IPS-20b (cell line): Measurements from ENCODE around the gene KY.
"Not testable (repeated sequence)": the region's sequence is repeated elsewhere in the genome, so short reads cannot be mapped to it uniquely, and the experiment has no call there.

Experiments
- H3K27ac ChIP-seq: one replicate; pipeline ENCODE4 v1.5.1; 2013; ENCODE audit warnings: low read length
- H3K27me3 ChIP-seq: 2 replicates; pipeline ENCODE4 v1.6.1; 2013; ENCODE audit warnings: mild to moderate bottlenecking, low read length, inconsistent platforms; ENCODE audit not compliant: insufficient read depth
- H3K36me3 ChIP-seq: 2 replicates; pipeline ENCODE4 v1.6.1; 2013; ENCODE audit warnings: low read depth, mild to moderate bottlenecking, inconsistent platforms, low read length, moderate library complexity; ENCODE audit not compliant: insufficient read depth
- H3K4me1 ChIP-seq: 2 replicates; pipeline ENCODE4 v1.6.1; 2013; ENCODE audit warnings: mild to moderate bottlenecking, control low read depth, inconsistent platforms, low read length, moderate library complexity; ENCODE audit not compliant: insufficient read depth
- H3K4me3 ChIP-seq: 2 replicates; pipeline ENCODE4 v1.5.1; 2013; ENCODE audit warnings: mild to moderate bottlenecking, low read length, inconsistent platforms
- H3K9ac ChIP-seq: 2 replicates; pipeline ENCODE4 v1.6.1; 2013; ENCODE audit warnings: low read depth, mild to moderate bottlenecking, inconsistent platforms, low read length, moderate library complexity
- H3K9me3 ChIP-seq: 2 replicates; pipeline ENCODE4 v1.6.1; 2013; ENCODE audit warnings: mild to moderate bottlenecking, low read depth, low read length, inconsistent platforms; ENCODE audit not compliant: insufficient read depth

The KY gene

DNA sequence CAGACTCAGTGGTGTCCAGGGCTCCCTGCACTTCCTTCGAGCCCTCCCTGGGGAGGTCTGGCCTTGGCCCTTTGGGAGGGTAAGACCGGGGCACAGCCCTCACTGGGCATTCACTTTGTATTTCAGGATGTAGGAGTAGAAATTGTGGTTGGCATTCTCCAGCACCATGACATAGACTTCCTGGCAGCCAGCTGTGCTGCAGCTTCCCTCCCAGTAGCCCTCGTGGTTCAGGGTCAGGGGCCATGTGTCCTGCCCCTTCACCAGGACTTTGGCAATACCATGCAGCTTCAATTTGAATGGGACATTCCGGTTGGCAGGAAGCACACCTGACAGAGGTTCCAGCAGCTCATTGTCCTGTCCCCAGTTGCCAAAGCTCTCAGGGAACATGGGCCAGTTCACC is 47.3 kb downstream of the KY start:
- no peak overlapping the region for H3K4me3 ChIP-seq
- no peaks in the 10 kb centered on the region for H3K36me3 ChIP-seq
- H3K4me1 ChIP-seq: 0 out of 2 replicates have a peak, but pooled peaks cover 3% of the 10 kb centered on the region
- no peaks in the 10 kb centered on the region for H3K9me3 ChIP-seq
- H3K9ac ChIP-seq: no peak overlapping the region
- H3K27ac ChIP-seq: no peak overlapping the region
- peaks cover 9% of the 10 kb centered on the region; the same call in 1 of the 2 replicates for H3K27me3 ChIP-seq

DNA sequence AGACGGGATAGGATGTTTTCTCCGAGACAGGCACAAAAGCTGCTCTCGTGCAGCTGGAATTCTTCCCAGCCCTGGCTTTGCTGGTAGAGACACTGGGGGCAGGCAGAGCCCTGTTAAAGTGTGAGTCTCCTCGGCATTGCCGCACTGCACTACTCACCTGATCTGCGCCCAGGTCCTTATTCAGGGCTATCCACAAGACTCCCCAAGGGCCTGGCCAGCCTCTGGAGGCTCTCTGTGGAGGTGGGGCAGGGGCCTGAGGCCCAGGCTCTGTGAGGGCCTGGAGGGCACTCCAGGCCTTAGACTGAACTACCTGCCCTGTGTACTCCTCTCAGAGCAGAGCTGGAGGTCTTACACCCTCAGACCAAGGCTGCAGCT is 48.4 kb downstream of the KY start:
- Histone ChIP-seq H3K9ac (no peak overlapping the region), H3K4me1 (peaks cover 3% of the 10 kb centered on the region; the same call in 1 of the 2 replicates), H3K36me3 (no peaks in the 10 kb centered on the region), H3K27ac (no peak overlapping the region), H3K27me3 (peaks cover 9% of the 10 kb centered on the region; the same call in 1 of the 2 replicates), H3K4me3 (no peak overlapping the region), H3K9me3 (no peaks in the 10 kb centered on the region)

DNA sequence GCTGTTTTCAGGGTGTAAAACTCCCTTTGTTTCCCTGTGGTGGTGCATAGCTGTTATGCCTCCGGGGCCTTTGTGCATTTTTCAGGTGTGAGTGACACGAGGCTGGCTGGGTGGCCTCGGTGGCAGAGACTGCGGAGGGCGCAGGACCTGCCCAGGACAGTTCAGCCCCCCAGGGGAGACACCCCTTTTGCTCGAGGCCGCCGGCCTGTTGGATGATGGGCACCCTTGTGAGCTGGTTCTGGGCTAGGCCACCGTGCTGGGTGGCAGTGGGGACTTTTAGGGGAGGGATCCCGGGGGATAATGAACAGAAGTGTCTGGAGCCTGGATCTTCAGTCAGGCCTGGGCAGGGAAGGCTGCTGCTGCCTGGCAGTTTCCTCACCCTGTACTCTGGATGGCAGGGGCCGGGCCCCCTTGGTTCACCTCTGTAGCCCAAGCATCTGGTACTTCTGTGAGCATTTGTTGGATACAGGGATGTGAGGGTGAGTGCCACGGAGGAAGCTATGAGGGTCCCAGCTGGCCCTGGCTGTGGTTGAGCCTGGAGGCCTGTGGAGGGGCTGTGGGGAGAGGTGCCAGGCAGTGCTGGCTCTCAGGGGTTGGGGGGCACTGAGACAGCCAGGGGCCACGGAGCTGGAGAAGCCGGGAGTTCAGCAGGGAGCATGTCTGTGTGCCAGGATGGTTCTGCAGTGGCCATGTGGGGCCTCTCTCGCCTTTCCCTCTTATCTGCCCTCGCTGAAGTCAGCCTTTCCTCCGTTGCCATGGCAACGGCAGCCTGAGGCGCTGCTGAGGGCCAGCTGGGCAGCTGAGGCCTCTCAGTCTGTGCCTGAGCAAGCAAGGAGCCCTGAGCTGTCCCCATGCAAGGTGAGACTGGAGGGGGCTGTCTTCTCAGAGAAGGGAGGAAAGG is 49.0 kb downstream of the KY start:
- H3K36me3 ChIP-seq: no peaks in the 10 kb centered on the region
- H3K4me1 ChIP-seq: peaks cover 3% of the 10 kb centered on the region; the same call in 1 of the 2 replicates
- H3K27me3 ChIP-seq: peaks cover 9% of the 10 kb centered on the region; the same call in 1 of the 2 replicates
- H3K27ac ChIP-seq: no peak overlapping the region
- no peaks in the 10 kb centered on the region for H3K9me3 ChIP-seq
- no peak overlapping the region for H3K9ac ChIP-seq
- H3K4me3 ChIP-seq: no peak overlapping the region

DNA sequence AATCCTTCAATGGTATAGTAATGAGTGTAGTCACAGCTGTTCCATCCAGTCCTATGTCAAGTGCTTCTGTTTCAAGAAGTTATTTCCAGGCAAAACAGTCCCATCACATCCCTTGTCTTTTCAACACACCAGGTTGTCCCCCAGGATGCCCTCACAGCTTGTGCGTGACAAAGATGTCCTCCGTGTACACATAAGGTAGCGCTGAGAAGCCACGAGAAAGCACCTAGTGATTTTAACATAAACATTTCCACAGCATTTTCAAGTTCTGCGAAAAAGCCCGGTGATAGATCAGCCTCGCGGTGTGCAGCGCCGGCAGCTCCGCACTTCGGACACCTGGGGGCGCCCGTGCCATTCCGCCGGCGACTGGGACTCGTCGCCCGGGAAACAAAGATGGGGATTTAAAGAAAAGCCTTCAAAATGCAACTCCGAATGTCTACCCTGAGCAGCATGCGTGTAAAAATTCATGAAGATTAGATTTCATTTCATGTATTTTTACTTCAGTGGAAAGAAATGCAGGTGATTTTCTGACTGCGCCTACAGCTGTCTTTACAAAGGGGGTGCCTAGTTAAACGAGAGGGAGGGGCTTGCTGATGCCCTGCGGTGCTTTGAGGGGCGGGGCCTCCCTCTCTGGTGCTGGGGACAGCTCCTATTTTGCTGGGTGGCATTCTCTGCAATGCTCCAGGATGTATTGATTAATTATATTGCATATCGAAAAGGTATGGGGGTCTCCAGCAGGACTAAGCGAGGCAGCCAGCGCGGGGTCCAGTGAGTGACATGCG is 49.9 kb downstream of the KY start:
- Histone ChIP-seq H3K4me1 (peaks cover 3% of the 10 kb centered on the region; the same call in 1 of the 2 replicates), H3K4me3 (peak overlapping the region; percentile 64; the same call in 1 of the 2 replicates), H3K36me3 (no peaks in the 10 kb centered on the region), H3K9ac (no peak overlapping the region), H3K9me3 (no peaks in the 10 kb centered on the region), H3K27me3 (peaks cover 9% of the 10 kb centered on the region; the same call in 1 of the 2 replicates), H3K27ac (no peak overlapping the region)

DNA sequence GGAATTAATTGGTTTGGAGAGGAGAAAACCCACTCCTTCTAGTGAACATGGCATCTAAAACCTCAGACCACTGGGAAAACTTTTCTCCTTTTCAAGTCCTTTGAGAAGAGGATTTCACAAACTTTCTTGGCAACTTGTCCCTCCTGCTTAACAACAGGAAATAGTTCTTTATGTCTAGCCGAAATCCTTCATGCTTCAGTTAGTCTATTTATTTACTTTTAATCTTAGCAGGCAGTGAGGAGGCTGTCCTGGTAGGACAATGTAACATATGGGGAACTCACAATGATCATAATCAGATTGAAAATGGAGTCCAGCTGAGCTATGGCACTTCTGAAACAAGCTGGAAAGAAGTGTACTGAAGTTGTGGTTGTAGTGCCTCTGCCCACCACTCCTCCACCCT is 50.6 kb downstream of the KY start:
- Histone ChIP-seq H3K9ac (no peak overlapping the region), H3K9me3 (no peaks in the 10 kb centered on the region), H3K4me1 (peaks cover 3% of the 10 kb centered on the region; the same call in 1 of the 2 replicates), H3K4me3 (no peak overlapping the region), H3K27me3 (peaks cover 9% of the 10 kb centered on the region; the same call in 1 of the 2 replicates), H3K36me3 (no peaks in the 10 kb centered on the region), H3K27ac (no peak overlapping the region)

DNA sequence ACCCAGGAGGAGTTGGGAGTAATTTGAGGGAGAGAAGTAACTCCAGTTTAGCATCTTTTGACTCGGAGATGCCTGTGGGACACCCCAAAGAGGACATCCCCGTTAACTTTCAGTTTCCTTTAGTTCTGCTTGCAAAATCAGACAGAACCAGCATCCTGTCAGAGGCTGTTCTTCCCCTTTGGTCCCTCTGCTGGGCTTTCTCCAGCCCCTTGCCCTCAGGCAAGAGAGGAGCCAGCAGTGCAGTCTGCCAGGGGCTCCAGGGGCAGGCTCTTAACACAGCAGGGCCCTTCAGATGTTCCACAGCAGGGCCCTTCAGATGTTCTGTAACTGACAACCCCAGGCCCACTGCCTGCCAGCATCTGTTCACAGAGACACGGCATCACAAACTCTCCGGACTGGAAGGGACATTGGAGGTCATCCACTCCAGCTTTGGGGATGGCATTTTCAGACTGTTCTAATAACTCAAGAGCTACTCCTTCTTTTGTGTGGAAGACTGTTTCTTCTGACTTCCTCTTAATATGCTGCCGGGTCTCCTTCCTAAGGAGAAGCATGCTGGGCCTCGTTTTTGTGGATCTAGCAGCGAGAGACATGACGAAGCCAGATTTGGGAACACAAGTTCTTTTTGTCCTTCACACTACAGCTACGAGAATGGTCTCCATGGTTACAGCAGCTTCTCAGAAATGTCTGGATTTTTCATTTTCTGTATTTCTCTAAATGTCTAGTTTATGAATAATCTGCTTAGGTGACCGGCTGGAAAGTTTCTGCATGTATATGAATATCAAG is 51.9 kb downstream of the KY start:
- Histone ChIP-seq H3K4me3 (no peak overlapping the region), H3K36me3 (no peaks in the 10 kb centered on the region), H3K9me3 (no peaks in the 10 kb centered on the region), H3K27ac (no peak overlapping the region), H3K27me3 (peaks cover 9% of the 10 kb centered on the region; the same call in 1 of the 2 replicates), H3K4me1 (peaks cover 3% of the 10 kb centered on the region; the same call in 1 of the 2 replicates), H3K9ac (no peak overlapping the region)

DNA sequence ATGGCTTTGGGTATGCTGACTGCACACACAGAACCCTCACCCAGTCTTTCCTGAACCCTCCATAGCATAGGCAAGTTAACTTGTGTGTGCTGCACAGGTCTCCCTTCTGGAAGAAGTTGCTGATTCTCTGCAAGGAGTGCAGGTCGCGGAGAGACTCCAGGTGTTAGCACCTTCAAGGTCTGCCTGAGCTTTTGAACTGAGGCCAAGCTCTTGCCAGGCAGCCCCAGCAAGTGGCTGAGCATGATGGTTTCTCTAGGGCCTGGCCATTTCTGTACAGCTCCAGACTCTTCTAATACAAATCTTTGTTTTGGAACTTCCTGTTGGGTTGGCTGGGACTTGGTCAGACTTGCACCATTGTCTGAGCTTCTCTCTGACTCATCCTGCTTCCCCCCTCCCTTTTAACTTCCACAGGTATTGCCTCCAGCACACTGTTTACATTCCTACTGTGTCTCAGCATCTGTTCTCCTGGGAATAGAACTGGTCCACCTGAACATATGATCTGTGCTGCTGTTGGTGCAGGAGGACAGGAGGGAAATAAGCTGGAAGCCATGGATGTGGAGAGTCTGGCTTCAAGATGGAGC is 53.3 kb downstream of the KY start:
- H3K9ac ChIP-seq: no peak overlapping the region
- H3K27me3 ChIP-seq: peaks cover 9% of the 10 kb centered on the region; the same call in 1 of the 2 replicates

DNA sequence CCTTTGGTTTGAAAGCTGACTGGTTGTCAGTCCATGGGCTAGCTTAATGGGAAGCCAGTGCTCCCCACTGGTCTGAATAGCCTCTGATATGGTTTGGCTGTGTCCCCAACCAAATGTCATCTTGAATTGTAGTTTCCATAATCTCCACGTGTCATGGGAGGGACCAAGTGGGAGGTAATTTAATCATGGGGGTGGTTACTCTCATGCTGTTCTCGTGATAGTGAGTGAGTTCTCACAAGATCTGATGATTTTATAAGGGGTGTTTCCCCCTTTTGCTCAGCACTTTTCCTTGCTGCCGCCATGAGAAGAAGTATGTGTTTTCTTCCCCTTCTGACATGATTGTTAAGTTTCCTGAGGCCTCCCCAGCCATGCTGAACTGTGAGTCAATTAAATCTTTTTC is 55.8 kb downstream of the KY start:
- not testable (repeated sequence) for H3K27me3 ChIP-seq, H3K4me1 ChIP-seq, H3K4me3 ChIP-seq, H3K27ac ChIP-seq, H3K9me3 ChIP-seq, H3K9ac ChIP-seq, H3K36me3 ChIP-seq

More for the DNA sequence above, 53.3 kb downstream of the KY start:
- Histone ChIP-seq H3K36me3 (no peaks in the 10 kb centered on the region), H3K9me3 (no peaks in the 10 kb centered on the region), H3K4me3 (no peak overlapping the region), H3K27ac (no peak overlapping the region), H3K4me1 (peaks cover 3% of the 10 kb centered on the region; the same call in 1 of the 2 replicates)

DNA sequence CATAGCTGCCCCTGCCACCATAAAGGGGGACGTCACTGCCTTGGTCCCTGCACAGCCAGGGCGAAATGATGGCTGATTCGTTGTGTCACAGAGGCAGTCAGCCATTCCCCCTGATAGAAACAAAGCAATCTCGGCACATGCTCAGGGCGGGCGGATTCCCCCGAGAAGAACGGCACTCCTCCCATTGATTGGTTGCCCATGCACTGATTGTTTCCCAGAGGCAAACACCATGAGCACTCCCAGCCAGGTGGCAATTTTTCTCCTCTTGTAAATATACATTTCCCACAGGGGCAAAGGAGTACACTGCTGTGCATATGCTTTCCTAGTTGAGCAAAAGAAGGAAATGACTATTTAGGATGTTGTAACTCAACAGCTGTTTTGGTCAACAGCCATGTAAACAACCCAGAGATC is 56.5 kb downstream of the KY start:
- H3K4me1 ChIP-seq: no peaks in the 10 kb centered on the region; the same call in 1 of the 2 replicates
- no peak overlapping the region for H3K9ac ChIP-seq
- no peaks in the 10 kb centered on the region for H3K36me3 ChIP-seq
- H3K27ac ChIP-seq: no peak overlapping the region
- H3K4me3 ChIP-seq: no peak overlapping the region
- H3K27me3 ChIP-seq: no peaks in the 10 kb centered on the region
- H3K9me3 ChIP-seq: no peaks in the 10 kb centered on the region

DNA sequence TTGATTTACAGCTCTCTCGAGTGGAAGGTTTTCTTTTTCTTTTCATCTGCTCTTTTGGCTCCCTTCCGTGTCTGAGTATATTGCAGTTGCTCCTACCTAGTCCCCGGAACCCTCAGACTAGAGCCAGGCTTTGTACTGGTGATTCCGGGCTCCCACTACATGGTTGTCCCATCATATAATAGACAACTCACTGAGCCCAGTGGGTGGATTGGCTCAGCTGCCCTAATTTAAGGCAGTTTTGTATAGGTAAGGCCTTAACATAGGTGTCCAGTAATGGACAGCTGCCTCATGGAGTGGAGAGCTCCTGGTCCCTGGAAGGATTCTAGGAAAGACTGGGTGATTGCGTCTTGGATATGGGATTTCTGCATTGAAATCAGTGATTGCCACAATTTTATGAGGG is 58.0 kb downstream of the KY start:
- Histone ChIP-seq H3K4me1 (no peaks in the 10 kb centered on the region; the same call in 1 of the 2 replicates), H3K9me3 (no peaks in the 10 kb centered on the region), H3K4me3 (no peak overlapping the region), H3K27me3 (no peaks in the 10 kb centered on the region), H3K27ac (no peak overlapping the region), H3K36me3 (no peaks in the 10 kb centered on the region), H3K9ac (no peak overlapping the region)

DNA sequence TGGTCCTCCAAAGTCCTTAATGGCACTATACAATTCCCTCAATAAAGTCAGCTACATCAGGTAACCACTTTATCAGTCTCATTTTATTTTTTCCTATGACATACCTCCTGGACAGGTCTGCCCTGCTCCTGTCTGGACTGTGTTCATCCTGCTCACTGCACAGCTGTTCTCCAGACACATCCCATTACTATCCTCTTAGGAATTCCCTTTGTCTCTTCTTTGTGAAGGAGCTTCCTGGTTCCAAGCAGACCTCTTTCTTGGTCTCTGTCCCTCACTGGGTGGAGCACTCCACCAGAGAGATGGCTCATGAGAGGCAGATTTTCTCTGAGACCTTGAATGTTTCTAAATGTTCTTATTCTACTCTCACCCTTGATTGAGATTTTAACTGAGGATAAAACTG is 60.1 kb downstream of the KY start:
- Histone ChIP-seq H3K4me1 (no peaks in the 10 kb centered on the region), H3K27me3 (no peaks in the 10 kb centered on the region), H3K27ac (no peak overlapping the region), H3K4me3 (no peak overlapping the region), H3K9me3 (no peaks in the 10 kb centered on the region), H3K9ac (no peak overlapping the region), H3K36me3 (no peaks in the 10 kb centered on the region)
